Spleen (tissue), 7 donors: ENCODE results near the gene FBRS.

ENCODE experiments used
- CTCF ChIP-seq, 11 experiments: fragments of 200-600 bp in 7 of 11; fragments of 450-650 bp in 4 of 11; sonication (generic) in 4 of 11; IDR thresholded peaks in 8 of 11; conservative IDR thresholded peaks in 3 of 11; 1 replicate in 7 of 11; 2 replicates in 4 of 11; pipeline versions ENCODE4 v1.4.0 to v1.8.0; 2016 to 2021; ENCODE audit warnings: antibody characterized with exemption in 11 of 11, inconsistent platforms in 4 of 11, mild to moderate bottlenecking in 1 of 11
- POLR2A ChIP-seq, 3 donors: fragments of 450-650 bp; IDR thresholded peaks; one replicate each; pipeline ENCODE4 v1.5.1; 2017; ENCODE audit warnings: antibody characterized with exemption in 3 of 3, mild to moderate bottlenecking in 1 of 3
- donor health status: DM: no; HTN: no; CAD: no; lungs with moderate emphysema.
- donor health status: DM: no; HTN: no; CAD: no.
- donor health status: DM: no; HTN: no; CAD: no.

- TF ChIP-seq POLR2A (IDR thresholded peaks at IDR 0.05) = no peak
- TF ChIP-seq CTCF (IDR thresholded peaks at IDR 0.05 in 8 of 11, conservative IDR thresholded peaks at IDR 0.05 in 3 of 11) = no peak
Measured at GRCh38 chr16:30652005-30652296, 6.3 kb upstream of the FBRS start.
